Activated CD4-positive, alpha-beta T cell treated with anti-CD3 and anti-CD28 coated beads, Interleukin-2, amount 10 ng/mL, durations not matched to agents 24 days and 14 days (primary cell): Measurements from ENCODE around the gene CFAP69. TPM values are rescaled to one million over a fixed set of nuclear protein-coding genes. Genes with fewer than 3 reads are reported as not detected.
"Not testable (repeated sequence)": the region's sequence is repeated elsewhere in the genome, so short reads cannot be mapped to it uniquely, and the experiment has no call there.

Experiments used
- DNase-seq: peaks from one replicate; pipeline ENCODE4 v3.0.0; 2022
- H3K27ac Mint-ChIP-seq: one replicate; pipeline ENCODE4 v1.8.0; 2022; ENCODE audit warnings: mild to moderate bottlenecking, mixed read lengths
- H3K27me3 Mint-ChIP-seq: one replicate; pipeline ENCODE4 v1.8.0; 2022; ENCODE audit warnings: mixed read lengths
- H3K36me3 Mint-ChIP-seq: one replicate; pipeline ENCODE4 v1.8.0; 2022; ENCODE audit warnings: low read depth, mild to moderate bottlenecking, mixed read lengths
- H3K4me1 Mint-ChIP-seq: one replicate; pipeline ENCODE4 v1.8.0; 2021; ENCODE audit warnings: mixed read lengths
- H3K4me3 Mint-ChIP-seq: one replicate; pipeline ENCODE4 v1.8.0; 2022; ENCODE audit warnings: mild to moderate bottlenecking, moderate library complexity, mixed read lengths
- H3K9me3 Mint-ChIP-seq: one replicate; pipeline ENCODE4 v1.8.0; 2021; ENCODE audit warnings: mixed read lengths
- intact Hi-C: fragments of 100-400 bp; cut with micrococcal nuclease; formaldehyde crosslinking; loops from one replicate; pipeline ENCODE4 v1.15.1; 2023
- total RNA-seq: library from RNA; stranded (reverse); gene quantifications from 2 replicates; pipeline ENCODE4 v1.2.3, GENCODE V29; 2022

The CFAP69 gene
- total RNA-seq, 1 donor from 2014 or later, result not detected

GRCh38 chr7:90312745-90313144 is 67.8 kb downstream of the CFAP69 start:
- Mint-ChIP-seq H3K4me1 (no peaks in the 10 kb centered on the region), H3K4me3 (no peak overlapping the region), H3K9me3 (no peaks in the 10 kb centered on the region), H3K36me3 (no peaks in the 10 kb centered on the region), H3K27ac (no peak overlapping the region), H3K27me3 (peaks cover 34% of the 10 kb centered on the region)
- DNase-seq, result no peak
- intact Hi-C loops, result loop anchor here (2.0 kb wide), 1 partner anchor 114 kb away; no protein-coding TSS in a partner anchor

GRCh38 chr7:90313907-90314306 is 68.9 kb downstream of the CFAP69 start:
- H3K36me3 Mint-ChIP-seq, result no peaks in the 10 kb centered on the region
- intact Hi-C loops, result loop anchor here (2.0 kb wide), 1 partner anchor 113 kb away; no protein-coding TSS in a partner anchor
- no peaks in the 10 kb centered on the region for H3K4me1 Mint-ChIP-seq
- H3K27me3 Mint-ChIP-seq, result peaks cover 39% of the 10 kb centered on the region
- no peak overlapping the region for H3K4me3 Mint-ChIP-seq
- no peak overlapping the region for H3K27ac Mint-ChIP-seq
- DNase-seq, result no peak
- no peaks in the 10 kb centered on the region for H3K9me3 Mint-ChIP-seq

- no peak for DNase-seq
- no peak overlapping the region for H3K4me3 Mint-ChIP-seq
- H3K9me3 Mint-ChIP-seq, result no peaks in the 10 kb centered on the region
- peaks cover 2% of the 10 kb centered on the region for H3K4me1 Mint-ChIP-seq
- H3K27me3 Mint-ChIP-seq, result peaks cover 62% of the 10 kb centered on the region
- no peaks in the 10 kb centered on the region for H3K36me3 Mint-ChIP-seq
- H3K27ac Mint-ChIP-seq, result no peak overlapping the region
- intact Hi-C loops, result no loop called here
Observed at GRCh38 chr7:90320014-90320413, 75.0 kb downstream of the CFAP69 start.

GRCh38 chr7:90320418-90320800 is 75.4 kb downstream of the CFAP69 start:
- no peaks in the 10 kb centered on the region for H3K36me3 Mint-ChIP-seq
- no peak for DNase-seq
- no peaks in the 10 kb centered on the region for H3K9me3 Mint-ChIP-seq
- H3K27me3 Mint-ChIP-seq, result peaks cover 58% of the 10 kb centered on the region
- peak overlapping the region; percentile 25 for H3K4me3 Mint-ChIP-seq
- no peak overlapping the region for H3K27ac Mint-ChIP-seq
- peaks cover 2% of the 10 kb centered on the region for H3K4me1 Mint-ChIP-seq
- intact Hi-C loops, result no loop called here

DNA sequence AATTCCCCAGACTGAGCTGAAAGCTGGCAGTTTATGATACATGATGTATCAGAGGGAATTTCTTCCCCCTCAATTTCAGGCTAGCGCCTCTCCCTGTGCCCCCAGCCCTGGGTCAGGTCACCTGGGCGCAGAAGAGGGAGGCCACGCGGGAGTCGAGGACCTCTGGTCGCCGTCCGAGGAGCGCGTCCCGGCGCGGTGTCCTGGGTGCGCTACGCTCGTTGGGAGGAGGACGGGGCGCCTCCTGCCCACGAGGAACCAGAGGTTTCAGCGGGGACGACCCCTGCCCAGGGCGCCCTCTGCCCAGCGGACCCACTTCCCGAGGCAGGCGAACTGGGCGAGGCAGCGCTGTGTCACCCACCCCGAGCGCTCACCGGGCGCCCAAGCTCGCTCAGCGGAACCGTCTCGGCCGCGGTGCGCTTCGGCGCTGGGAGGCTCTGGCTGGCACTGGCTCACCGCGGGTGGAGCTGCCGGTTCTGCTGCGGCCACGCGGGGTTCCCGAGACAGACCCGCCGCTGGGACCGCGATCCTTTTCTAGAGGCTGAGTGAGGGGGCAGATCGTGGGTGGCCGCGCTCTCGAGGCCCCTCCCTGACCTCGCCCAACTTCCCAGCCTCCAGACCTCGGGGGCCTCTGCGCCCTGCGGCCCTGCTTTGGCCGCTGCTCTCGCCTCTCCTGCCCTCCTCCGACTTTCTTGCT is 76.0 kb downstream of the CFAP69 start, which contains the start of gene FAM237B:
FAM237B (minus strand) TSS at position 504 of the 694 bp plus-strand sequence. CDS start 1,556 bp downstream, outside the sequence.
- H3K27ac Mint-ChIP-seq, result no peak within 1 kb of the TSS
- no peaks in the 10 kb centered on the region for H3K36me3 Mint-ChIP-seq
- H3K27me3 Mint-ChIP-seq, result peaks cover 56% of the 10 kb centered on the region
- intact Hi-C loops, result no loop called here
- DNase-seq, result no peak
- peak within 1 kb of the TSS; percentile 37 for H3K4me3 Mint-ChIP-seq
- peaks cover 2% of the 10 kb centered on the region for H3K4me1 Mint-ChIP-seq
- H3K9me3 Mint-ChIP-seq, result no peaks in the 10 kb centered on the region

DNA sequence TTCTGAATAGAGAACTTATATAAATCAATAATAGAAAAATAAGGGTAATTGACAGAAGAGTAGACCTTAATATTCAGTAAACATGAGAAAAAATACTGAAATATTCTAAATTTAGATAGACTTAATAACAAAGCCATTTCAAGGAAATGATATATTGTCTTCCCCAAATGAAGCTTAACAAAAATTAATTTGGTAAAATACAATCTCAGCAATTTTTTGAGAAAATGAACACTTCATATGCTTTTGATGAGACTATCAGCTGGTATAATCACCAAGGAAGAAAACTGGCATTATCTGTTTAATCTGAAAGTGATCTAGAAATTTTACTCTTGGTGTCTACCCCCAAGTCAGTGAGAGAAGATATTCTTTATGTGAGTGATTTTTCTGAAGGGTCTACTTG is 77.9 kb downstream of the CFAP69 start:
- H3K36me3 Mint-ChIP-seq, result no peaks in the 10 kb centered on the region
- no peak overlapping the region for H3K27ac Mint-ChIP-seq
- H3K9me3 Mint-ChIP-seq, result no peaks in the 10 kb centered on the region
- H3K4me3 Mint-ChIP-seq, result no peak overlapping the region
- intact Hi-C loops, result no loop called here
- no peak for DNase-seq
- peaks cover 44% of the 10 kb centered on the region for H3K27me3 Mint-ChIP-seq
- peaks cover 2% of the 10 kb centered on the region for H3K4me1 Mint-ChIP-seq

DNA sequence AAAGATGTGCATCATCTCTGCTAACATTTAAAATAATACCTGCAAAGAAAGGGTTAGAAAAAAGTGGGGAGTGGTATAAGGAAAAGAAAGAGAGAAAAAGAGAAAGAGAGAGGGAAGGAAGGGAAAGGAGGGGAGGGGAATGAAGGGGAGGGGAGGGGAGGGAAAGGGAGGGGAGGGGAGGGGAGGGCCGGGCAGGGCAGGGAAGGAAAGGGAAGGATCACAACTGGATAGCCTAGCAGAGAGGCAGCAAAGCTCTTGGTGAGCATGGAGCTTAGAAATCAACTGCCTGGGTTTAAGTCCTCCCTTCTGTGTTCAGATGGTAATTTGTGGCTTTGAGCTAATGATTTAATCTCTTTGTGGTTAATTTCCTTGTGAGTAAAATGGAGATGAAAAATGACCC is 81.5 kb downstream of the CFAP69 start:
- intact Hi-C loops, result no loop called here
- H3K4me3 Mint-ChIP-seq, result no peak overlapping the region
- no peak overlapping the region for H3K27ac Mint-ChIP-seq
- no peaks in the 10 kb centered on the region for H3K9me3 Mint-ChIP-seq
- no peaks in the 10 kb centered on the region for H3K4me1 Mint-ChIP-seq
- H3K27me3 Mint-ChIP-seq, result peaks cover 22% of the 10 kb centered on the region
- H3K36me3 Mint-ChIP-seq, result no peaks in the 10 kb centered on the region
- no peak for DNase-seq

DNA sequence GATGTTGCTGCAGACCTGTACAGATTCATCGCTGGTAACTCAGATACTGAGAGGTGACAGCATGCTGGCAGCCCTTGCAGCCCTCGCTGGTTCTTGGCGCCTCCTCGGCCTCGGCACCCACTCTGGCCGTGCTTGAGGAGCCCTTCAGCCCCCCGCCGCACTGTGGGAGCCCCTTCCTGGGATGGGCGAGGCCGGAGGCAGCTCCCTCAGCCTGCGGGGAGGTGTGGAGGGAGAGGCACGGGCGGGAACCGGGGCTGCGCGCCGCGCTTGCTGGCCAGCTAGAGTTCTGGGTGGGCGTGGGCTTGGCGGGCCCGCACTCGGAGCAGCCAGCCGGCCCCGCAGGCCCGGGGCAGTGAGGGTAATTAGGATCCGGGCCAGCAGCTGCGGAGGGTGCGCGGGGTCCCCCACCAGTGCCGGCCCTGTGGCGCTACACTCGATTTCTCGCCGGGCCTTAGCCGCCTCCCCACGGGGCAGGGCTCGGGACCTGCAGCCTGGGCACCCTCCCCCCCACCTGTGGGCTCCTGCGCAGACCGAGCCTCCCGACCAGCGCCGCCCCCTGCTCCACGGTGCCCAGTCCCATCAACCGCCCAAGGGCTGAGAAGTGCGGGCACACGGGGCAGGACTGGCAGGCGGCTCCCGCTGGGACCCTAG is 89.3 kb downstream of the CFAP69 start:
- intact Hi-C loops, result no loop called here
- no peak overlapping the region for H3K4me3 Mint-ChIP-seq
- H3K9me3 Mint-ChIP-seq, result no peaks in the 10 kb centered on the region
- no peak for DNase-seq
- no peak overlapping the region for H3K27ac Mint-ChIP-seq
- no peaks in the 10 kb centered on the region for H3K4me1 Mint-ChIP-seq
- no peaks in the 10 kb centered on the region for H3K36me3 Mint-ChIP-seq
- H3K27me3 Mint-ChIP-seq, result peaks cover 9% of the 10 kb centered on the region

- H3K27me3 Mint-ChIP-seq, H3K4me3 Mint-ChIP-seq, intact Hi-C loops, H3K4me1 Mint-ChIP-seq, H3K36me3 Mint-ChIP-seq, H3K9me3 Mint-ChIP-seq, H3K27ac Mint-ChIP-seq: not testable (repeated sequence)
- peak; percentile 44 for DNase-seq
Observed at GRCh38 chr7:90334926-90335325, 90.0 kb downstream of the CFAP69 start.

DNA sequence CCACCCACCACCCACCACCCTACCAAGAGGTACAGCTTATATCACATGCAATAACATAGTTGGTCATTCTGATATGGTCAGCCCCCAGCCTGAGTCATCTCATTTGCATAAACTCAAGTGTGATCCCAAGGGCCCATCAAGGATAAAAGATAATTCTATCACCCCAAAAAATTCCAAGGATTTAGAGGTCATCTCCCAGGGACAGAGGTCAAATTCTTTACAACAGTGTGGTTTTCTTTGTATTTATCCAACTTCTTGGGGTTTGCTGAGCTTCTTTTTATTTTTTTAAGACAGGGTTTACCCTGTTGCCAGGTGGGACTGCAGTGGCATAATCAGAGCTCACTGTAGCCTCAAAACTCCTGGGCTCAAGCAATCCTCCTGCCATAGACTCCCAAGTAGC is 92.1 kb downstream of the CFAP69 start:
- Mint-ChIP-seq H3K9me3 (no peaks in the 10 kb centered on the region), H3K4me1 (no peaks in the 10 kb centered on the region), H3K27ac (no peak overlapping the region), H3K27me3 (peaks cover 4% of the 10 kb centered on the region), H3K4me3 (no peak overlapping the region), H3K36me3 (no peaks in the 10 kb centered on the region)
- no peak for DNase-seq
- intact Hi-C loops, result no loop called here

DNA sequence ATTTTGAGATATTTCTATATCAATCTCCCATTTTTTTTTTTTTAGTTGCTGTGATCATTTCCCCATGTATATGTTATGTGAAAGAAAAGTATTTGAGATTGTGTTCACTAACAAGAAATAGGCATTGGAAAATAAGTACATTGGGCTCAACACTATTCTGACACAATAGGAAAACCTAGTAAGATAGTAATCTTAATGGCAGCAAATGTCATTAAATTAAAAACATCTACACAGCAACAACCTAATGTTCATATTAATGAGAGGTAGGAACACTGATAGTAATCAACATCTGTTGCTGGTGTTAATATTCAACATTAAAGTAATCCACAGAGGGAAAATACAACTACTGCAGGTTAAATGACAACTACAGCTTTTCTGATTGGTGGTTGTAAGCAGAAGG is 100.0 kb downstream of the CFAP69 start:
- DNase-seq, result no peak
- Mint-ChIP-seq H3K27ac (peak overlapping the region; percentile 99), H3K9me3 (peaks cover 2% of the 10 kb centered on the region), H3K4me1 (peaks cover 30% of the 10 kb centered on the region), H3K4me3 (peak overlapping the region; percentile 97), H3K27me3 (peaks cover 2% of the 10 kb centered on the region), H3K36me3 (peaks cover 17% of the 10 kb centered on the region)
- intact Hi-C loops, result no loop called here

GRCh38 chr7:90345595-90346335 is 100.8 kb downstream of the CFAP69 start:
- Mint-ChIP-seq H3K4me1 (peaks cover 31% of the 10 kb centered on the region), H3K9me3 (peaks cover 3% of the 10 kb centered on the region), H3K36me3 (peaks cover 22% of the 10 kb centered on the region), H3K27me3 (peaks cover 2% of the 10 kb centered on the region), H3K4me3 (peak overlapping the region; percentile 97), H3K27ac (peak overlapping the region; percentile 99)
- DNase-seq, result no peak
- intact Hi-C loops, result loop anchor here (1.0 to 2.0 kb wide), 3 partner anchors 58 to 100 kb away; partner anchors contain the start of genes CFAP69 and CLDN12

GRCh38 chr7:90346336-90347125 is 101.6 kb downstream of the CFAP69 start, which contains the start of gene GTPBP10:
Gene GTPBP10, plus strand, starts transcription at chr7:90346716. Its CDS starts 26 bp downstream, at chr7:90346742.
- DNase-seq, result peak; percentile 98
- Mint-ChIP-seq H3K27ac (peak within 1 kb of the TSS; percentile 99), H3K9me3 (peaks cover 3% of the 10 kb centered on the region), H3K27me3 (peaks cover 2% of the 10 kb centered on the region), H3K36me3 (peaks cover 23% of the 10 kb centered on the region), H3K4me3 (peak within 1 kb of the TSS; percentile 97), H3K4me1 (peaks cover 31% of the 10 kb centered on the region)
- intact Hi-C loops, result loop anchor here (1.0 to 2.0 kb wide), 3 partner anchors 57 to 101 kb away; partner anchors contain the start of genes CFAP69 and CLDN12
